ENCODE measurements around the gene DLGAP1. TPM values are rescaled to one million over a fixed set of nuclear protein-coding genes. Genes with fewer than 3 reads are reported as not detected.
A peak's percentile ranks its signal among the peaks of the same experiment; 100 is the strongest.

The DLGAP1 gene
- total and polyA plus RNA-seq, 2 of the 13 experiments (the other 11 are each of a cell fraction or from before 2014, with no cell fraction given) = 0.01 TPM; not detected in 1

GRCh38 chr18:4157352-4157751 lies 297.8 kb downstream of the DLGAP1 start:
- TF ChIP-seq ZNF234 (CRISPR knock-in tag; conservative IDR thresholded peaks at IDR 0.05) (no peak), MIER3 (CRISPR knock-in tag; IDR thresholded peaks at IDR 0.05; ENCODE audit: borderline replicate concordance) (no peak), TBL1XR1 (IDR thresholded peaks at IDR 0.05; ENCODE audit: borderline replicate concordance, low read length, partially characterized antibody) (no peak), CREB1 (IDR thresholded peaks at IDR 0.05) (no peak), CREB1 (CRISPR knock-in tag; IDR thresholded peaks at IDR 0.05) (no peak), ZSCAN25 (CRISPR knock-in tag; IDR thresholded peaks at IDR 0.05) (no peak), HNF4A (CRISPR knock-in tag; IDR thresholded peaks at IDR 0.05) (0 out of 2 replicates have a peak, but pooled peaks have one; percentile 18)
- Histone ChIP-seq H3K4me3 (replicated peaks in 1 of 3; ENCODE audit: insufficient read depth in 1 of 3, low read depth in 2 of 3, low read length in 3 of 3) (no peak overlapping the region), H3K27ac (ENCODE audit: extremely low read length, insufficient read depth, low read length) (no peak overlapping the region), H3K36me3 (replicated peaks in 1 of 2; ENCODE audit: control insufficient read depth in 1 of 2, insufficient read depth in 2 of 2, low read length in 2 of 2) (no peaks in the 10 kb centered on the region), H3K4me1 (ENCODE audit: insufficient read depth, low read length) (no peaks in the 10 kb centered on the region), H4K20me1 (ENCODE audit: insufficient read depth, low read length) (no peaks in the 10 kb centered on the region), H3K9me3 (ENCODE audit: low read length) (no peaks in the 10 kb centered on the region), H3K79me2 (ENCODE audit: insufficient read depth, low read length) (no peaks in the 10 kb centered on the region), H3K9ac (ENCODE audit: insufficient read depth, low read depth, low read length) (no peak overlapping the region), H3K4me2 (ENCODE audit: low read depth, low read length) (no peak overlapping the region), H2AFZ (ENCODE audit: low read length) (no peak overlapping the region), H3K27me3 (ENCODE audit: control insufficient read depth in 1 of 2, insufficient read depth in 2 of 2, low read length in 2 of 2) (no peaks in the 10 kb centered on the region; a peak in 1 of 5 replicates)
- no peak for FAIRE-seq
- in situ Hi-C loops (cut with HindIII; ENCODE audit: extremely low pct_ligation_motif_present, low pct_unique_long_range_greater_than_20kb) (no loop called here), intact Hi-C loops (cut with micrococcal nuclease; ENCODE audit: unreplicated experiment) (no loop called here)
- no peak for DNase-seq (ENCODE audit: low spot score)
- POLR2A ChIA-PET = no interaction called here
- 35% methylated on average over 4 of the region's 4 CpGs for WGBS (ENCODE audit: low lambda C conversion rate)
- no TSS peak for BruUV-seq (replicated peaks)
- CTCF ChIA-PET (ENCODE audit: low intra/inter-chr PET ratio, low total read pairs) = no interaction called here
- no peak; the same call in 2 of the 3 replicates for ATAC-seq

GRCh38 chr18:4146797-4147196 lies 308.3 kb downstream of the DLGAP1 start:
- 69% methylated on average over 1 of the region's 1 CpG for WGBS (ENCODE audit: low lambda C conversion rate)
- H3K9ac ChIP-seq (ENCODE audit: insufficient read depth, low read depth, low read length) = no peak overlapping the region
- BruUV-seq (replicated peaks) = no TSS peak
- no peaks in the 10 kb centered on the region for H3K36me3 ChIP-seq (replicated peaks in 1 of 2; ENCODE audit: control insufficient read depth in 1 of 2, insufficient read depth in 2 of 2, low read length in 2 of 2)
- H3K27me3 ChIP-seq (ENCODE audit: control insufficient read depth in 1 of 2, insufficient read depth in 2 of 2, low read length in 2 of 2) = peaks cover 0 to 10% of the 10 kb centered on the region in 2 experiments; a peak in 1 of 5 replicates
- ChIA-PET CTCF (ENCODE audit: low intra/inter-chr PET ratio, low total read pairs) (no interaction called here), POLR2A (no interaction called here)
- H3K9me3 ChIP-seq (ENCODE audit: low read length) = no peaks in the 10 kb centered on the region
- H3K79me2 ChIP-seq (ENCODE audit: insufficient read depth, low read length) = no peaks in the 10 kb centered on the region
- H3K4me1 ChIP-seq (ENCODE audit: insufficient read depth, low read length) = no peaks in the 10 kb centered on the region
- DNase-seq (ENCODE audit: low spot score) (no peak), FAIRE-seq (no peak), ATAC-seq (no peak)
- no peak overlapping the region for H2AFZ ChIP-seq (ENCODE audit: low read length)
- H3K4me3 ChIP-seq (replicated peaks in 1 of 3; ENCODE audit: insufficient read depth in 1 of 3, low read depth in 2 of 3, low read length in 3 of 3) = no peak overlapping the region
- H3K4me2 ChIP-seq (ENCODE audit: low read depth, low read length) = no peak overlapping the region
- TF ChIP-seq, protein P1, sequence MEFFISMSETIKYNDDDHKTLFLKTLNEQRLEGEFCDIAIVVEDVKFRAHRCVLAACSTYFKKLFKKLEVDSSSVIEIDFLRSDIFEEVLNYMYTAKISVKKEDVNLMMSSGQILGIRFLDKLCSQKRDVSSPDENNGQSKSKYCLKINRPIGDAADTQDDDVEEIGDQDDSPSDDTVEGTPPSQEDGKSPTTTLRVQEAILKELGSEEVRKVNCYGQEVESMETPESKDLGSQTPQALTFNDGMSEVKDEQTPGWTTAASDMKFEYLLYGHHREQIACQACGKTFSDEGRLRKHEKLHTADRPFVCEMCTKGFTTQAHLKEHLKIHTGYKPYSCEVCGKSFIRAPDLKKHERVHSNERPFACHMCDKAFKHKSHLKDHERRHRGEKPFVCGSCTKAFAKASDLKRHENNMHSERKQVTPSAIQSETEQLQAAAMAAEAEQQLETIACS (CRISPR knock-in tag; IDR thresholded peaks at IDR 0.05) = no peak
- TF ChIP-seq HMG20B (CRISPR knock-in tag; conservative IDR thresholded peaks at IDR 0.05) = no peak
- TF ChIP-seq ZNF431 (CRISPR knock-in tag; IDR thresholded peaks at IDR 0.05; ENCODE audit: borderline replicate concordance, low read depth) = no peak
- 0 out of 2 replicates have a peak, but pooled peaks have one; percentile 16 for TF ChIP-seq MAFF (IDR thresholded peaks at IDR 0.05; ENCODE audit: low read depth, low read length)
- TF ChIP-seq RXRA (CRISPR knock-in tag; IDR thresholded peaks at IDR 0.05) = no peak
- no peak for TF ChIP-seq SNAI1 (CRISPR knock-in tag; IDR thresholded peaks at IDR 0.05; ENCODE audit: borderline replicate concordance)
- no peak for TF ChIP-seq ZMYM2 (CRISPR knock-in tag; IDR thresholded peaks at IDR 0.05)
- TF ChIP-seq MZF1 (CRISPR knock-in tag; IDR thresholded peaks at IDR 0.05; ENCODE audit: borderline replicate concordance) = no peak
- TF ChIP-seq MAFK (conservative IDR thresholded peaks at IDR 0.05 in 1 of 2, IDR thresholded peaks at IDR 0.05 in 1 of 2; ENCODE audit: low read length in 2 of 2) = peak; percentile 25 to 52; a peak in 2 of 4 replicates
- no peak for TF ChIP-seq MLXIP (CRISPR knock-in tag; IDR thresholded peaks at IDR 0.05; ENCODE audit: borderline replicate concordance)
- no peak overlapping the region for H3K27ac ChIP-seq (ENCODE audit: extremely low read length, insufficient read depth, low read length)
- in situ Hi-C loops (cut with HindIII; ENCODE audit: extremely low pct_ligation_motif_present, low pct_unique_long_range_greater_than_20kb) = no loop called here
- intact Hi-C loops (cut with micrococcal nuclease; ENCODE audit: unreplicated experiment) = no loop called here
- H4K20me1 ChIP-seq (ENCODE audit: insufficient read depth, low read length) = no peaks in the 10 kb centered on the region

All from HepG2 (cell line).